Measurements from ENCODE around the gene CADM4.

CADM4 gene

DNA sequence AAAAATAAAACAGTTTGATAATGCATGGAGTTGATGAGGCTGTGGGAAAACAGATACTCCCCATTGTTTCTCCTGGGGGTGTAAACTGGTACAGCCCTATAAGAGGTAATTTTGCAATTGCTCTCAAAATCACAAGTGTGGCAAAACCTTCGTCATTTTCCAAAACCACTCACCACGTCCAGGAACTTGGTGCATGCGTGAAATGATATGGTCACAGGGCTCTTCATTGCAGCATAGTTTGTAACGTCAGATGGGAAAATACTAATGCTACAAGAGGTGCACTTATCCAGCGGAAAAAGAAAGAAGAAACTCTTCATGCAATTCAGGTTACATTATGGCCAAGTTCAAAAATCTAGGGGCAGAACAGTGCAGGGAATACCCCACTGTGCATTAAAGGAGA is 42.2 kb upstream of the CADM4 start:
- H3K4me3 ChIP-seq (ENCODE audit: low read depth, low read length) = no peak overlapping the region
- TF ChIP-seq, protein P1, sequence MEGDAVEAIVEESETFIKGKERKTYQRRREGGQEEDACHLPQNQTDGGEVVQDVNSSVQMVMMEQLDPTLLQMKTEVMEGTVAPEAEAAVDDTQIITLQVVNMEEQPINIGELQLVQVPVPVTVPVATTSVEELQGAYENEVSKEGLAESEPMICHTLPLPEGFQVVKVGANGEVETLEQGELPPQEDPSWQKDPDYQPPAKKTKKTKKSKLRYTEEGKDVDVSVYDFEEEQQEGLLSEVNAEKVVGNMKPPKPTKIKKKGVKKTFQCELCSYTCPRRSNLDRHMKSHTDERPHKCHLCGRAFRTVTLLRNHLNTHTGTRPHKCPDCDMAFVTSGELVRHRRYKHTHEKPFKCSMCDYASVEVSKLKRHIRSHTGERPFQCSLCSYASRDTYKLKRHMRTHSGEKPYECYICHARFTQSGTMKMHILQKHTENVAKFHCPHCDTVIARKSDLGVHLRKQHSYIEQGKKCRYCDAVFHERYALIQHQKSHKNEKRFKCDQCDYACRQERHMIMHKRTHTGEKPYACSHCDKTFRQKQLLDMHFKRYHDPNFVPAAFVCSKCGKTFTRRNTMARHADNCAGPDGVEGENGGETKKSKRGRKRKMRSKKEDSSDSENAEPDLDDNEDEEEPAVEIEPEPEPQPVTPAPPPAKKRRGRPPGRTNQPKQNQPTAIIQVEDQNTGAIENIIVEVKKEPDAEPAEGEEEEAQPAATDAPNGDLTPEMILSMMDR (IDR thresholded peaks at IDR 0.05; ENCODE audit: borderline replicate concordance, insufficient read depth, low read depth, low read length) = no peak

DNA sequence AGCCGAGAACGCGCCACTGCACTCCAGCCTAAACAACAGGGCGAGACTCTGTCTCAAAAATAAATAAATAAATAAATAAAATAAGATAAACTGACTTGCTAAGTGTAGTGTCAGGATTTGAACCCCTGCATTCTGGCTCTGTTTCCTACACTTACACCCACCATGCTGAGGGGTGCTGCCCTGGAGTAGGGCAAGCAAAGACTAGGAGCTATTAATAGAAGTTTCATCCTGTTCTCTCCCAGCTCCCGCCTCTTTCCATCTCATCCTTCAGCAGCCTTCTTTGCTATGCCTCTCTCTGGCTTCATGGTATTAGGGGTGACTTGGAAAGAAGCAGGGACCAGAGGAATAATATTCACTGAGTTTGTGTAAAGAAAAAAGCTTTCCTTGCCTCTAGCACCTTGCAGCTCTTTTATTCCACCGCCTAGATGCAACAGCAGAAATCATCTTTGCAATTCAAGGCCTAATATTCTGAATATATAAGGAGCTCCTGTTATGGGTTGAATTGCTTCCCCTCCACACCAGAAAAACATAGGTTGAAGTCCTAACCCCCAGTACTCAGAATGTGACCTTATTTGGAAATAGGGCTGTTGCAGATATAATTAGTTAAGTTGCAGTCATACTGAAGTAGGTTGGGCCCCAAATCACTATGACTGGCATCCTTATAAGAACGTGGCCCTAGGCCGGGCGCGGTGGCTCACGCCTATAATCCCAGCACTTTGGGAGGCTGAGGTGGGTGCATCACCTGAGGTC is 39.0 kb upstream of the CADM4 start:
- TF ChIP-seq, protein P1 (IDR thresholded peaks at IDR 0.05; ENCODE audit: borderline replicate concordance, insufficient read depth, low read depth, low read length) = no peak
- H3K4me3 ChIP-seq (ENCODE audit: low read depth, low read length) = no peak overlapping the region

DNA sequence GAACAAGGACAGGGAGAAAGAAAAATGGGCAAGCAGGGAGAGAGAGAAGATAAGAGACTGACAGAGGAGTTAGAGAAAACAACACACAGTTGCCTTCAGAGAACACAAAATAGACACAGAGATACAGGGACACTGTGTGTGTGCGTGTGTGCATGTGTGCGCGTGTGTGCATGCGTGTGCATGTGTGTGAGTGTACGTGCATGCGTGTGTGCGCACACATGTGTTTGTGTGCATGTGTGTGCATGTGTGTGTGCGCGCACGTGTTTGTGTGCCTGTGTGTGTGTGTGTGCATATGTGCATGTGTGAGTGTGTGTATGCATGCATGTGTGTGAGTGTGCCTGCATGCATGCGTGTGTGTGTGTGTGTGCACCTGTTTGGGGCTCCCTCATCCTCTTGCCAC is 36.3 kb upstream of the CADM4 start:
- H3K4me3 ChIP-seq (ENCODE audit: low read depth, low read length) = no peak overlapping the region
- TF ChIP-seq, protein P1 (IDR thresholded peaks at IDR 0.05; ENCODE audit: borderline replicate concordance, insufficient read depth, low read depth, low read length) = no peak

DNA sequence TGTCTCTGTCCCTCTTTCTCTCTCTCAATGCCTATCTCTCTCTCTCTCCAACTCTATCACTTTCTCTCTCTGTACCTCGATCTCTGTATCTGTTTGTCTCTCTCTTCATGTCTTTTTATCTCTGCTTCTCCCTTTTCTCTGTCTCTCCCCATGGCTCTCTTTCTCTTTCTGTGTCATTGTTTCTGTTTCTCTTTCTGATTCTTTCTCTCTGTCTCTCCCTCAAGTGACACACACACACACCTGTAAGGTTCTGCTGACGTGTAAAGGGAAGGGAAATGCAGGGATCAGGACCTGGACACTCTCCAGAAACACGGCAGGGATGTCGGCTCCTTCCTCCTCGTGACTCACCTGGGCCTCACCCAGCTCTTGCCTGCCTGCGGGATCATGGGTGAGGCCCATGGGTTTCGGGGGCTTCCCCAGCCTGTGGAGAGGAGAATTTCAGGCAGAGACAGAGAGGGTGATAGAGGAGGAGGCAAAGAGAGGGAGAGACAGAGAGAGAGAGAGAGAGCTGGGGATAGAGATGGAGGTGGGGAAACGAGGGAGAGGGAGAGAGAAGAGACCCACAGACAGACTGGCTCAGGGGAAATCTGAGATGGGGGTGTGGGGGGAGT is 35.7 kb upstream of the CADM4 start:
- TF ChIP-seq, protein P1 (IDR thresholded peaks at IDR 0.05; ENCODE audit: borderline replicate concordance, insufficient read depth, low read depth, low read length) = no peak
- no peak overlapping the region for H3K4me3 ChIP-seq (ENCODE audit: low read depth, low read length)

DNA sequence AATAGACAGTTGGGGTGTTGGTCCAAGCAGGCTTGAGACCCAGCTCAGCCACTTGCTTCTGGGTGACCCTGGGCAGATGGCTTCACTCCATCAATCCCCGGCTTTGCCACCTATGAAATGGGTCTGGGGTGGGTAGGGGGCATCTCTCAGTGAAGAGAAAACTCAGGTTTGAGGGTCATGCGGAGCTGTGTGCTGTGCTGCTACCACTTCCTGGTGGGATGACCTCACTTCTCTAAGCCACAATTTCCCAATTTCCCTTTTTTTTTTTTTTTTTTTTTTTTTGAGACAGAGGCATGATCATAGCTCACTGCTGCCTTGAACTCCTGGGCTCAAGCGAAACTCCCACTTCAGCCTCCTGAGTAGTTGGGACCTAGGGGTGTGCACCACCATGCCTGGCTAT is 34.9 kb upstream of the CADM4 start:
- H3K4me3 ChIP-seq (ENCODE audit: low read depth, low read length) = no peak overlapping the region
- TF ChIP-seq, protein P1 (IDR thresholded peaks at IDR 0.05; ENCODE audit: borderline replicate concordance, insufficient read depth, low read depth, low read length) = no peak

DNA sequence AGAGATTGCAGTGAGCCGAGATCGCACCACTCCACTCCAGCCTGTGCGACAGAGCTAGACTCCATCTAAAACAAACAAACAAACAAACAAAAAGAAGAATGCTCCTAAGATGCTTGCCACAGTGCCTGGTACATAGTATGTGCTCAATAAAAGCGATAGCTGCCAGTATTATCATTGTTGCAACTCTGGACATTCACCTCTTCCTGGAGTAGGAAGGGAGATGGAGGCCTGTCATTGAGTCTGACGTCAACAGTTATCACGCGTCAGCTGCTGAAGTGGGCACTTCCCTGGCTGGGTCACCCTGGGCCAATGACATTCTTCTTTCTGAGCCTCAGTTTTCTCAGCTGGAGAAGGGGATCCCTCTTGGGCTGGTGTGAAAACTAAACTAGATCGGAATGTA is 34.5 kb upstream of the CADM4 start:
- TF ChIP-seq, protein P1 (IDR thresholded peaks at IDR 0.05; ENCODE audit: borderline replicate concordance, insufficient read depth, low read depth, low read length) = no peak
- no peak overlapping the region for H3K4me3 ChIP-seq (ENCODE audit: low read depth, low read length)

DNA sequence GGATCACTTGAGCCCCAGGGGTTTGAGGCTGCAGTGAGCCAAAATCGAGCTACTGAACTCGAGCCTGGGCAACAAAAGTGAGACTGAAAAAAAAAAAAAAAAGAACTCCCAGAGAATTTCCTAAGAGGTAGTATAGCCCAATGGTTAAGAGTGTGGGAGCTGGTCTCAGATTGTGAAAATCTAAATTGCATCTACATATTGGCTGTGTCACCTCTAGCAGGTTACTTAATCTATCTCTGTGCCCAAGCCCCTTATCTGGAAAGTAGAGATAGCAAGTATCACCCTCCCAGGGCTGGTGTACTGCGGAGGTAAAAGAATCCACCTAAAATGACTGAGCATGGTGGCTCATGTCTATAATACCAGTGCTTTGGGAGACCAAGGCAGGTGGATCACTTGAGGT is 34.0 kb upstream of the CADM4 start:
- TF ChIP-seq, protein P1 (IDR thresholded peaks at IDR 0.05; ENCODE audit: borderline replicate concordance, insufficient read depth, low read depth, low read length) = no peak
- no peak overlapping the region for H3K4me3 ChIP-seq (ENCODE audit: low read depth, low read length)
